ENCODE measurements around the gene SLC9A9.

- TF ChIP-seq TCF12 (IDR thresholded peaks at IDR 0.05) (no peak), FOXJ3 (CRISPR knock-in tag; IDR thresholded peaks at IDR 0.05) (no peak), CTCF (IDR thresholded peaks at IDR 0.05) (no peak), POLR2AphosphoS5 (IDR thresholded peaks at IDR 0.05; ENCODE audit: low read depth, low read length) (no peak), SIN3A (IDR thresholded peaks at IDR 0.05; ENCODE audit: borderline replicate concordance, low read depth, low read length) (no peak), YY1 (IDR thresholded peaks at IDR 0.05; ENCODE audit: low read depth) (no peak)
- TF ChIP-seq, protein P1, sequence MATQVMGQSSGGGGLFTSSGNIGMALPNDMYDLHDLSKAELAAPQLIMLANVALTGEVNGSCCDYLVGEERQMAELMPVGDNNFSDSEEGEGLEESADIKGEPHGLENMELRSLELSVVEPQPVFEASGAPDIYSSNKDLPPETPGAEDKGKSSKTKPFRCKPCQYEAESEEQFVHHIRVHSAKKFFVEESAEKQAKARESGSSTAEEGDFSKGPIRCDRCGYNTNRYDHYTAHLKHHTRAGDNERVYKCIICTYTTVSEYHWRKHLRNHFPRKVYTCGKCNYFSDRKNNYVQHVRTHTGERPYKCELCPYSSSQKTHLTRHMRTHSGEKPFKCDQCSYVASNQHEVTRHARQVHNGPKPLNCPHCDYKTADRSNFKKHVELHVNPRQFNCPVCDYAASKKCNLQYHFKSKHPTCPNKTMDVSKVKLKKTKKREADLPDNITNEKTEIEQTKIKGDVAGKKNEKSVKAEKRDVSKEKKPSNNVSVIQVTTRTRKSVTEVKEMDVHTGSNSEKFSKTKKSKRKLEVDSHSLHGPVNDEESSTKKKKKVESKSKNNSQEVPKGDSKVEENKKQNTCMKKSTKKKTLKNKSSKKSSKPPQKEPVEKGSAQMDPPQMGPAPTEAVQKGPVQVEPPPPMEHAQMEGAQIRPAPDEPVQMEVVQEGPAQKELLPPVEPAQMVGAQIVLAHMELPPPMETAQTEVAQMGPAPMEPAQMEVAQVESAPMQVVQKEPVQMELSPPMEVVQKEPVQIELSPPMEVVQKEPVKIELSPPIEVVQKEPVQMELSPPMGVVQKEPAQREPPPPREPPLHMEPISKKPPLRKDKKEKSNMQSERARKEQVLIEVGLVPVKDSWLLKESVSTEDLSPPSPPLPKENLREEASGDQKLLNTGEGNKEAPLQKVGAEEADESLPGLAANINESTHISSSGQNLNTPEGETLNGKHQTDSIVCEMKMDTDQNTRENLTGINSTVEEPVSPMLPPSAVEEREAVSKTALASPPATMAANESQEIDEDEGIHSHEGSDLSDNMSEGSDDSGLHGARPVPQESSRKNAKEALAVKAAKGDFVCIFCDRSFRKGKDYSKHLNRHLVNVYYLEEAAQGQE (IDR thresholded peaks at IDR 0.05; ENCODE audit: low read depth, low read length), result no peak
Observed at GRCh38 chr3:143810953-143811265, 37.4 kb downstream of the SLC9A9 start.

All from SK-N-SH (cell line).